GM12864 (cell line): ENCODE results near the gene TSC22D3.

Experiments used
- DNase-seq: peaks from one replicate; pipeline ENCODE4 v3.0.0-alpha.2; 2011; ENCODE audit warnings: low read depth
- H3K4me3 ChIP-seq: 2 replicates; pipeline ENCODE4 v1.5.1; 2011; ENCODE audit warnings: mild to moderate bottlenecking, low read depth, low read length, control low read depth
- TF ChIP-seq, protein P1 (sequence below): IDR thresholded peaks from 2 replicates; pipeline ENCODE4 v1.5.1; 2011; ENCODE audit warnings: low read depth, mild to moderate bottlenecking, moderate library complexity, low read length, control low read depth, inconsistent platforms; ENCODE audit errors: missing control alignments

Gene TSC22D3

DNA sequence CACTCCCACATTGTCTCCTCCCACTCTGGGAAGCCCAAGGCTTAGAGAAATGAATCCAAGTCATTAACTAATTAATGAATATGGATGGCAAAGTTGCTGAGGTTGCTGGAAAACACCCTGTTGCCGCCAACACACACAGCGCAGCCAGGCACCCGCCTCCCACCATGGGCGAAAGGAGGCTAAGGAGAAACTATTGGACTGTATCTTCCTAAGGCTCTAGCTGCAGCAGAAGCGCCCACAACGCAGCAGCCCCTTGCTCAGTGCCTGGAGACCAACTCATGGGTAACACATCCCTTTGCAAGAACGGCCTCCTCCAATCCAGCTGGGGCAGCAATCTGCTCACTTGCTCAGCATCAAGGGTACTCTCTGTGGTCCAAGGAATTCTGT lies 34.2 kb downstream of the TSC22D3 start:
- DNase-seq: no peak
- TF ChIP-seq, protein P1, sequence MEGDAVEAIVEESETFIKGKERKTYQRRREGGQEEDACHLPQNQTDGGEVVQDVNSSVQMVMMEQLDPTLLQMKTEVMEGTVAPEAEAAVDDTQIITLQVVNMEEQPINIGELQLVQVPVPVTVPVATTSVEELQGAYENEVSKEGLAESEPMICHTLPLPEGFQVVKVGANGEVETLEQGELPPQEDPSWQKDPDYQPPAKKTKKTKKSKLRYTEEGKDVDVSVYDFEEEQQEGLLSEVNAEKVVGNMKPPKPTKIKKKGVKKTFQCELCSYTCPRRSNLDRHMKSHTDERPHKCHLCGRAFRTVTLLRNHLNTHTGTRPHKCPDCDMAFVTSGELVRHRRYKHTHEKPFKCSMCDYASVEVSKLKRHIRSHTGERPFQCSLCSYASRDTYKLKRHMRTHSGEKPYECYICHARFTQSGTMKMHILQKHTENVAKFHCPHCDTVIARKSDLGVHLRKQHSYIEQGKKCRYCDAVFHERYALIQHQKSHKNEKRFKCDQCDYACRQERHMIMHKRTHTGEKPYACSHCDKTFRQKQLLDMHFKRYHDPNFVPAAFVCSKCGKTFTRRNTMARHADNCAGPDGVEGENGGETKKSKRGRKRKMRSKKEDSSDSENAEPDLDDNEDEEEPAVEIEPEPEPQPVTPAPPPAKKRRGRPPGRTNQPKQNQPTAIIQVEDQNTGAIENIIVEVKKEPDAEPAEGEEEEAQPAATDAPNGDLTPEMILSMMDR: no peak
- no peak overlapping the region; the same call in 1 of the 2 replicates for H3K4me3 ChIP-seq

DNA sequence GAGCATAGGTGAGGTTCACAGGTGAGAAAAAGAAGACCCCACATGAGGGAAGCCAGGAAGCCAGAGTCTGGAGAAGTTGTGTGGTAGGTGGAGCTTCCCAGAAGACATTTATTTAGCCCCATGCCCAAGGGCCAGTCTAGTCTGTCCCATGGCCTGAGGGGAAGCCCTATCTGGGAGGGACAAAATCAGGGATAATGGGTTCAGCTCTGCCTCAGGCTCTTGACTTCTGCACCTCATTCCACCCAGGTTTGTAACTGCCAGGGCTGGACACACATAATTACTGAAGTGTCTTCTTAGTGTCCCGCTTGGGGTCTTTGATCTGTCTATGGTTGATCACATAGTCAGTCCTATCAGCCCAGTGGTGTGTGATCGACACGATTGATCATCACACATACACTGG lies 36.0 kb downstream of the TSC22D3 start:
- H3K4me3 ChIP-seq: no peak overlapping the region
- TF ChIP-seq, protein P1: no peak
- DNase-seq: no peak

DNA sequence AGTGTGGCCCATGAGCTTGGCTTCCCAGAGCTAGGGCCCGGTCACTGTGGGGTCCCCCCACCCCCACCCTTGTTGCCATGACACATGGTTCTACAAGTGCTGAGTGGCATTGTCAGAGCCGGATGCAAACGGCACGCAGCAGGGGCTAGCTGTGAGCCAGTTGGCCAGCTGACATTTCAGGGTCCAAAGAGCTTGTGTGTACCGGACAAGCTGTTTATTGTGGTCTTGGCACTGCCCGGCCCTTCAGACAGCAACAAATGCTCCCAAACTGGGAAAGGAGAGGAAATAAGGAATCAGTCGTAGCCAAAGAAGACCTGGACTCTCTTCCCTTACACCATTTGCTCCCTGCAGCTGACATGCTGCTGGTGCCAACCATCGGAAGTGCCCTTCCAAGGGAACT lies 36.8 kb downstream of the TSC22D3 start:
- no peak for DNase-seq
- TF ChIP-seq, protein P1: no peak
- no peak overlapping the region for H3K4me3 ChIP-seq

DNA sequence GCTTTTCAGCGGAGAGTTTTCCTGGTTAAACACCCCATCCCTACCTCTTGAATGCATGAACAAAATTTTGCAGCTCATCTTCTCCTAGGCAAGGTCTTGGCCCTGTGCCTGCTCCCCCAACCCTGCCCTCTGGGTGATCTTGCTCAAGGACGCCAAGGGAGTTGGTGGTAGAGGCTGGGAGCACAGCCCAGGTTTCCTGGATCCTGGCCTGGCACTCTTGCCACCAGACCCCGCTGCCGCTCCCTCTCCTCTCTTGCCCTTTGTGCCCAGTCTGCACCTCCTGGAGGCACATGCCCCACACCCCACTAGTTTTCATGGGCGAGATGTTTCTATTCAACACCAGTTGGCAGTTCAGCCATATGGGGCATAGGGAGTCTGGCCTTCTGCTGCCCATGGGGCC lies 37.3 kb downstream of the TSC22D3 start:
- TF ChIP-seq, protein P1: no peak
- DNase-seq: no peak
- H3K4me3 ChIP-seq: no peak overlapping the region

DNA sequence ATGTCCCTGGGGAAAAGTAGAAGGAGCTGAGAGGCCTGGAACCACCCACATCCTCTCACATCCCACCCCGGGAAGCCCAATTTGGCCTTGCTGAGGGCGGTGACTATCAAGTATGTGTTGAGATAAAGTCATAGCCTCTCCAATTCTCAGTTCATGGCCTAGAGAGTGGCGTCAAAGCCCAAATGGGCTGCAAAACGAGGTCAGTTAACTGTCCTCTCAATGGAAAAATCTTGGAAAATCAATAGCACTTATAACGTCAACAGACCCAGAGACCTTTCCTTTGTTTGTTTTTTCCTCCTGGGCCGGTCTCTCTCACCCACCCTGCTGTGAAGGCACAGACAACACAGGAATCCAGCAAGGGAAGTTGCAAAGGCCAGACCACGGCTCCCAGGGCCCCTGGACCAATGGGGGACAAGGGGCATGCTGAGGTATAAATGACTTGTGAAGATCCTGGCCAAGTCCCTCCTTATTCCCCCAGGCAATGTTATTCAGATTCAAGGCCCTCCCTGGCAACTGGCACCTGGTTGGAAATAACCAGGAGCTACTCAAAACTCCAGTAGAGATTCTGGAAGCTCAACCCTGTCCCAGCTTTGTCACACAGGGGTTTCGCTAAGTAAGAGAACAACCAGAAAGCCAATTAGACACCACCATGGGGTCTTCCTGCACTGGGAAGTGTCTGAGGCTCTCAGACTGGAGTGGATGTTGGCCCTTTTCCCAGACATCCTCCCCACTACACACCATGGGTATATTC lies 38.6 kb downstream of the TSC22D3 start:
- H3K4me3 ChIP-seq: no peak overlapping the region
- no peak for DNase-seq
- TF ChIP-seq, protein P1: no peak

DNA sequence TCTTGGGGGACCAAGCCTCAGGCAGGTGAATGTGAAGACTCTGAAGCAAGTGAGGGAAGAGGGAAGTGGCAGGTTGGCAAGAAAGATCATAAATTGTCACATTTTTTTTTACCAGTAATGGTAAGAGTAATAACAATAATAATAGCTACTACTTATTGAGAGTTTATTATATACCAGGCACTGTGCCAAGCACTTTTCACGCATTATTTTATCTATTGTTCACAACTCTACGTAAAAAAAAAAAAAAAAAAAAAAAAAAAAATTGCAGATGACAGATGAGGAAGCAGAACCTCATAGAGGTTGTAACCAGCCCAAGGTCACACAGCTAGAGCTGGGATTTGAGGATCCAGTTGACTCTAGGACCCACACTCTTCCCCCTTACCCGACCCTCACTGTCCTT lies 40.9 kb downstream of the TSC22D3 start:
- TF ChIP-seq, protein P1: no peak

DNA sequence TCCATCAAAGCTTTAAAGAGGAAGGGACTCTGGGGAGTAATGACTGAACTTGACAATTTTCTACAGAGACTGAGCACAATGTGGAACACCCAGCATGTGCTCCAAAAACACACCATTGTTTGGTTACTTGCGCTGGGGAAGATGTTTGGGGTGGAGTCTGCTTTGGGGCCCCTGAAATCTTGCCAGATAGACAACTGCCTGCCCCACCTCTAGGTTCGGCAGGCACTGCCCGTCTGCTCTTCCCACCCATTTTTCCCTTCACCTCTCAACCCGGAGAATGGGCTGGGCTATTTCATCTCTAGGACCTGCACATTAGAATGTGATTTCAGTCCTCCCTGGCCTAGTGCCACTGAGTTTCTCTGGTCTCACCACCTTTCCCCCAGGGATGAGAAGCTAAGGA lies 41.9 kb downstream of the TSC22D3 start:
- no peak overlapping the region for H3K4me3 ChIP-seq
- no peak for DNase-seq
- TF ChIP-seq, protein P1: no peak

More for the DNA sequence above, 40.9 kb downstream of the TSC22D3 start:
- DNase-seq: no peak
- no peak overlapping the region for H3K4me3 ChIP-seq
